Kidney capillary endothelial cell (primary cell): ENCODE measurements around the gene SCG5.

Experiments
- DNase-seq: peaks from one replicate; pipeline ENCODE4 v3.0.0-alpha.2; 2018; ENCODE audit warnings: low spot score

SCG5 gene

DNA sequence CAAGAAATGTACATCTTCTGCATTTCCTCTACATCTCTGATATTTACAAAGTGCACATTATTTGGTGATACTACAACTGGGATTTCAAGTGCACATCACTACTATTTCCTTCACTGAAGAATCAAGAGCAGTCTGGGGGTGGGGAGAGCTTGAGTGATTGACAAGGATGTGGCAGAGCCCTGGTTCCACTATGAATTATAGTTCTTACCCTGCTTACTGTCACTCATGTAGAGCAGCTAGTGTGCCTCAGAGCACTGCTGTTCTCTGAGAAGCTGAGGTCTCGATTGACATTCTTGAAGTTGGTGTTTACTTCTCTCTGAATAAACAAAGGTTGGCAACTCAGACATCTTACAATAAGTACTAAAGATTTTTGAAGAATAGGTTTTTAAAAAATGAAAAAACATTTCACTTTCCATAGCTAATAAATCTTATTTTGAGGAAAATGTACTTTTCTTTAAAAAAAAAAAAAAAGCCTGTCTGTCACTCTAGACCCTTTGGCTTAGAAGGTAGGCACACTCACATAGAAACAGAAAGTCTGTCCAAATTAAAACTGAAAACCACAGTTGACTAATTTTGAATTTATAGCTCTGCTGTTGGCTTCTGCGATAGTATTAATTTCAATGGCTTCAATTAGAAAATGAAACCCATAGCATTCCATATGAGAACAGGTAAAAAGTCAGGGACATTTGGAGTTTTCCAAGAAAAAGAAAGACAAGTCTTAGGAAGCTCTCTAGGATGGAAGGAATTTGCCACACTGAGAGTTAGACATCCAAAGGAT lies 81.8 kb downstream of the SCG5 start:
- DNase-seq: no peak

- DNase-seq: no peak
These were observed 88.3 kb downstream of the SCG5 start for GRCh38 chr15:32729700-32730395.

GRCh38 chr15:32730677-32731654 lies 89.5 kb downstream of the SCG5 start:
- no peak for DNase-seq

DNA sequence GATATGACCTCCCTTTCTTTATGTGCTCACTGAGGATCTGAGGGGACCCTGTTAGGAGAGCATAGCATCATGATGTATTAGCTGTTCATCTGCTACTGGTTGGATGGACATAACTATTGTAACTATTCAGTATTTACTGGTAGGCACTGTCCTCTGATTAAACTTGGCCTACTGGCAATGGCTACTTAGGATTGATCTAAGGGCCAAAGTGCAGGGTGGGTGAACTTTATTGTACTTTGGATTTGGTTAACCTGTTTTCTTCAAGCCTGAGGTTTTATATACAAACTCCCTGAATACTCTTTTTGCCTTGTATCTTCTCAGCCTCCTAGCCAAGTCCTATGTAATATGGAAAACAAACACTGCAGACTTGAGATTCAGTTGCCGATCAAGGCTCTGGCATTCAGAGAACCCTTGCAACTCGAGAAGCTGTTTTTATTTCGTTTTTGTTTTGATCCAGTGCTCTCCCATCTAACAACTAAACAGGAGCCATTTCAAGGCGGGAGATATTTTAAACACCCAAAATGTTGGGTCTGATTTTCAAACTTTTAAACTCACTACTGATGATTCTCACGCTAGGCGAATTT lies 91.2 kb downstream of the SCG5 start:
- no peak for DNase-seq

DNA sequence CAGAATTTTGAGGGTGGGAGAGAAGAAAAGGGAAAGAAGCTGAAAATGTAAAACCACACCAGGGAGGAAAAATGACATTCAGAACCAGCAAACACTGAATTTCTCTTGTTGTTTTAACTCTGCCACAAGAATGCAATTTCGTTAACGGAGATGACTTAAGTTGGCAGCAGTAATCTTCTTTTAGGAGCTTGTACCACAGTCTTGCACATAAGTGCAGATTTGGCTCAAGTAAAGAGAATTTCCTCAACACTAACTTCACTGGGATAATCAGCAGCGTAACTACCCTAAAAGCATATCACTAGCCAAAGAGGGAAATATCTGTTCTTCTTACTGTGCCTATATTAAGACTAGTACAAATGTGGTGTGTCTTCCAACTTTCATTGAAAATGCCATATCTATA lies 91.8 kb downstream of the SCG5 start:
- no peak for DNase-seq

DNA sequence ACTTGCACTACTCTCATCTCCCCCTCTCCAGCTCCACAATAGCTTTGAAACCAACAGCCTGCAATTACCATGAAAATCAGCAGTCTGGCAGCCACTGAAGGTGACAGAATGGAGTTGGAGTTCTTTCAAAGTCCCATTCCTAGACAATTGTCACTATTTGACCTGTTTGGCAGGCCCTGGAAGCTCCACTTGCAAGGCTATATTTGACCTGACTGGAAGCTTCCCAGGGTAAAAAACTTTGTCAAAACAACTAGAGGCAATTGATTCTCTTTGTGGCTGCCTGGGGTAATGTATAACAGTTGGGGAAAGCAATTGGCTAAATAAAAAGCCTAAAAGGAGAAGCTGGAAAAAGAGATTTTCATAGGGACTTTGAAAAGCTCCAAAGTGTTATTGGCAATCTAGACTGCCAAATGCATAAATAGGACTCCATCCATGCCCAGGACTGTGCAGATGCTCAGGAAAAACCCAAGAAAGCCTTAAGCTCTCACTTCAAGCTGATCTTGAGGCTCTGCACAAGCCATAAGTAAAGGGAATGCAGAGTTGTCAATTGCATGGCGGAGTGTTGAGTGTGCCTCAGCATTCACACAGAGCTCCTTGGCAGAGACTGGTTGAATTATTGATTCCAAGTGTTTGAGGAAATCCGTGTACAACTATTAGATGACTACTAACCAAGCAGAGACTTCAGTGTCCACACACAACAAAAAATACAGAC lies 94.6 kb downstream of the SCG5 start:
- no peak for DNase-seq

DNA sequence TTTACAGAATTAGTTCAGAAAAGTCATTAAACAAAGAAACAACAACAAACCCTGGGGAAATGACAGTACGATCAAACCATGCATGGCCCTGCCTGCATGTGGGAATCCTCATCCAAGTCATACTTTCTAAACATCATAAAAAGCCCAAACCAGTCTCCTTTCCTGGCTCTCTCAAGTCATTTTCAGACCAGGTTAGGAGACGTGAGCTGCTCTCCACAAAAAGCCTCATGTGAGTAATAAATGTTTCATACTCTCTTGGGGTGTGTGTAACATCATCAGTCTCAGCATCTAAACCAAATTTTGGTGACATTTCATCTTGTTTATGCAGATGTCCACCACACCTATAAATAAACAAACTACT lies 95.2 kb downstream of the SCG5 start:
- DNase-seq: no peak

DNA sequence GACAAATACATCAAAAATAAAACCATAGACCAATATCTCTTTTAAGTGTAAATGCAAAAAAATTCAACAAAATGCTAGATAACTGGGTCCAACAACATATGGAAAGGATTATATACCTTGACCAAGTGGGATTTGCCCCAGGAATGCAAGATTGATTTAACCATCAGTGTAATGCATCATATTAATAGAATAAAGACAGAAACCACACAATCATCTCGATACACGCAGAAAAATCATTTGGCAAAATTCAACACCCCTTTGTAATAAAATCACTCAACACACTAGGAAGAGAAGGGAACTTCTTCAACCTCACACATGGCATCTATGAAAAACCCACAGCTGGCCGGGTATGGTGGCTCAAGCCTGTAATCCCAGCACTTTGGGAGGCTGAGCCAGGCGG lies 95.8 kb downstream of the SCG5 start:
- DNase-seq: no peak

GRCh38 chr15:32738666-32739065 lies 97.2 kb downstream of the SCG5 start:
- DNase-seq: no peak

DNA sequence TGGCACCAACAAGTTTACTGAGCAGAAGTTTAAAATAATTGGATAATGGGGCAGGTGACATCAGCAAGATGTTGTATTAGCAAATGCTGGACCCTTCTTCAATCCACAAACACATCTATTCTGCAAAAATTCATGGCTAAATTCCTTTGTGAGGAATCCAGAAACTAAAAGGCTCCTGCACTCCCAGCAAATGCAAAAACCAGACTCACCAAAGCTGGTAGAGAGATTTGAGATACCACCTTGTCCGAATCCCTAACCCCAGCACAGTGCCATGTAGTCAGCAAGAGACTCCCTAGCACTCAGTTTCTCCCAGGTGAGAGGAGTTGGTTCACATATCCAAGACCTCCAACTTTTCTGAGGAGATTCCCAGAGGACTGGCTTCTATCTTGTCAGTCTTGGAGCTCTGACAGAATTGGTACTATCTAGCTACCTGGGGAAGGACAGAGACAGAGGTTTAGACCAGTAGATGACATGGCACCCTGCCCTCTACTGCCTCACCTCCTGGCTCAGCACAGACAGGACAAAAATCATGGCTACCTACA lies 98.1 kb downstream of the SCG5 start:
- DNase-seq: no peak

- DNase-seq: no peak
These were observed 102.1 kb downstream of the SCG5 start for GRCh38 chr15:32743411-32744140.

DNA sequence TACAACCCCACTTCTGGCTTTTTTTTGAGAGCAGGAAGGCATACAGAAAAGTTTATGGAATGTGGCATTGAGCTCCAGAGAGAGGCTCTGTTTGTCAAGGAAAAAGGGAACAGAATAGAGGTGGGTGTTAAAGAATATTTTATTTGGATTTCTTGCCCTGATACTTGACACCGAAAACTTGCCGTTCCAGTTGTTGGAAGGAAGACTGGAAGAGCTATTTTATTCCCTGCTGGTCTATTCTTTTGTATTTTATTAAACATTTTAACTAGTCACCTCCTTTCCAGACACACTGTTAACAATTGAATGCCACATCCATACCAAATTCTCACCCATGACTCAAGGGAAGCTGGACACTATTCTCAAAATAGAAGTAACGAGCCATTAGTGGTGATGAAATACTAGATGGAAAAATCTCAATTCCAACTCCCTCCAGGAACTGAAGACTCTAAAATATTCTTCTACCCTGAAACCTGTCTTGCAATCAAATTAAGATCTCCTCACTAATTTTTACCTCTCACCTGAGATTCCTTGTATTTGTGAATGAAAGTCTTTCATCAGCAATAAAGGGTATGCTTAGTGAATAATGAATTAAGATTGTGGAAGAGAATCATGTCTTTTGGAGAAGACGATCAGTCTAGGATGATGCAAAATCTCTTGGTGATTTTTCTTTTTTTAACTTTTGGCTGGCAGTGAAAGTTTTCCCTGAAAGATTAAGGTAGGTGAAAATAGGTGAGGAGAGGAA lies 104.8 kb downstream of the SCG5 start:
- no peak for DNase-seq
